Tibial nerve (tissue), 4 donors: ENCODE measurements around the gene OAS2. TPM values are rescaled to one million over a fixed set of nuclear protein-coding genes. Genes with fewer than 3 reads are reported as not detected.

ENCODE experiments used
- DNase-seq, 2 donors: peaks; one replicate each; pipeline ENCODE4 v3.0.0-alpha.2; 2019; ENCODE audit warnings: low spot score in 2 of 2
- H3K27ac ChIP-seq, 4 donors: fragments of 200-600 bp; sonication (generic) in 3 of 4; one replicate each; pipeline ENCODE4 v1.5.1; 2017 to 2019; ENCODE audit warnings: mild to moderate bottlenecking in 1 of 4
- H3K27me3 ChIP-seq, 2 donors: fragments of 200-600 bp; sonication (generic) in 1 of 2; one replicate each; pipeline versions ENCODE4 v1.5.1 to v1.6.0; 2017 to 2019
- H3K36me3 ChIP-seq, 3 donors: fragments of 200-600 bp; sonication (generic); one replicate each; pipeline ENCODE4 v1.5.1; 2018 to 2019
- H3K4me1 ChIP-seq, 4 donors: fragments of 200-600 bp; sonication (generic) in 3 of 4; one replicate each; pipeline ENCODE4 v1.5.1; 2017 to 2019
- H3K4me3 ChIP-seq, 4 donors: fragments of 200-600 bp; sonication (generic) in 3 of 4; one replicate each; pipeline ENCODE4 v1.5.1; 2017 to 2019; ENCODE audit warnings: mild to moderate bottlenecking in 1 of 4, moderate library complexity in 1 of 4
- H3K9me3 ChIP-seq, 4 donors: fragments of 200-600 bp; sonication (generic) in 3 of 4; one replicate each; pipeline ENCODE4 v1.5.1; 2017 to 2019
- EP300 ChIP-seq, 2 donors: sonication (generic); formaldehyde crosslinking; IDR thresholded peaks; one replicate each; pipeline ENCODE4 v1.6.1; 2017; ENCODE audit warnings: antibody characterized with exemption in 2 of 2, mild to moderate bottlenecking in 1 of 2
- POLR2A ChIP-seq, 2 donors: fragments of 450-650 bp; IDR thresholded peaks; one replicate each; pipeline ENCODE4 v1.6.1; 2017; ENCODE audit warnings: antibody characterized with exemption in 2 of 2, mild to moderate bottlenecking in 2 of 2, moderate library complexity in 2 of 2
- WGBS, 2 donors: methylation state at CpG; one replicate each; pipeline ENCODE4 v1.1.5; 2018; 5-methylcytosine and 5-hydroxymethylcytosine counted together
- total RNA-seq, 4 donors: library from RNA; depleted of rRNA; stranded (reverse); fragments of >200 nt; gene quantifications; one replicate each; pipeline ENCODE4 v1.1.0, GENCODE V29; 2016
- TF ChIP-seq, protein P1 (sequence below), 5 experiments: fragments of 200-600 bp in 3 of 5; fragments of 450-650 bp in 2 of 5; sonication (generic) in 3 of 5; IDR thresholded peaks; one replicate each; pipeline ENCODE4 v1.5.1; 2016 to 2019; ENCODE audit warnings: antibody characterized with exemption in 5 of 5, mild to moderate bottlenecking in 3 of 5, moderate library complexity in 2 of 5

Gene OAS2
- total RNA-seq, 4 donors from 2014 or later = 3.1 to 28.4 (median 6.3) TPM

DNA sequence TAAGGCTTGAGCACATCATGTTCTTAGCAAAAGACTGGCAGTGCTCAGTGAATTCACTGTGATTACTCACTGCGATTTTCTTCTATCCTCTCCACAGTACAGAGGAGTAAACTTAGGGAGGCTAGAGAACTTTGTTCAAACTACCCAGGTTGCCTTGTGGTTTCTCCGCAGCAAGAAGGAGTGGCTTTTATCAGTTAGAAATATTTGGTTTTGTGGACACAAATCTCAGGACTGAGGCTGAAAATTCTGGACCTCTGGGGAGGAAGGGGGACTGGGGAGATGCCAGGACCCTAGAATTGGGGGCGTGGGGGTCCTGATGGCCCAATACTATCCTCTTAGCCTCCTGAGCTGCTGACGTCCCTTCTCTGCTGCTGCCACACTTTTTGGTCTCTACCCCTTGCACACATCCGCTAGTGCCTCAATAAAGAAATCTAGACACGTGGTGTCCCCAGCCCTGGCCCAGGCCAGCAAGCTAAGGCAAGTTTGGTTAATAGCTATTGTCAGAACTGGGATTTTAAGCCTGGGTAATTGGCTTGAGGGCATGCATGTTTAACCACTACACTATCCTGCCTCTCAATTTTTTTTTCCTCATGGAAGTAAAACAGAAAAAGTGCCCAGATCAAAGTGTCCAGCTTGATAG, 842 bp downstream of the OAS2 start:
- WGBS, 2 donors = 55 to 64% methylated on average over 6 of the region's 6 CpGs
- Histone ChIP-seq H3K4me3 (peak overlapping the region; percentile 29 to 55 (median 46)), H3K36me3 (no peaks in the 10 kb centered on the region), H3K27ac (peak overlapping the region in 3 of 4 donors; percentile 71 to 84 (median 81)), H3K27me3 (no peaks in the 10 kb centered on the region), H3K4me1 (peaks cover 0 to 24% (median 0%) of the 10 kb centered on the region in 4 donors), H3K9me3 (peaks cover 0 to 11% (median 0%) of the 10 kb centered on the region in 4 donors)
- TF ChIP-seq, protein P1, sequence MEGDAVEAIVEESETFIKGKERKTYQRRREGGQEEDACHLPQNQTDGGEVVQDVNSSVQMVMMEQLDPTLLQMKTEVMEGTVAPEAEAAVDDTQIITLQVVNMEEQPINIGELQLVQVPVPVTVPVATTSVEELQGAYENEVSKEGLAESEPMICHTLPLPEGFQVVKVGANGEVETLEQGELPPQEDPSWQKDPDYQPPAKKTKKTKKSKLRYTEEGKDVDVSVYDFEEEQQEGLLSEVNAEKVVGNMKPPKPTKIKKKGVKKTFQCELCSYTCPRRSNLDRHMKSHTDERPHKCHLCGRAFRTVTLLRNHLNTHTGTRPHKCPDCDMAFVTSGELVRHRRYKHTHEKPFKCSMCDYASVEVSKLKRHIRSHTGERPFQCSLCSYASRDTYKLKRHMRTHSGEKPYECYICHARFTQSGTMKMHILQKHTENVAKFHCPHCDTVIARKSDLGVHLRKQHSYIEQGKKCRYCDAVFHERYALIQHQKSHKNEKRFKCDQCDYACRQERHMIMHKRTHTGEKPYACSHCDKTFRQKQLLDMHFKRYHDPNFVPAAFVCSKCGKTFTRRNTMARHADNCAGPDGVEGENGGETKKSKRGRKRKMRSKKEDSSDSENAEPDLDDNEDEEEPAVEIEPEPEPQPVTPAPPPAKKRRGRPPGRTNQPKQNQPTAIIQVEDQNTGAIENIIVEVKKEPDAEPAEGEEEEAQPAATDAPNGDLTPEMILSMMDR (IDR thresholded peaks at IDR 0.05) = no peak
- TF ChIP-seq EP300 (IDR thresholded peaks at IDR 0.05) (no peak), POLR2A (IDR thresholded peaks at IDR 0.05) (no peak)
- no peak for DNase-seq

DNA sequence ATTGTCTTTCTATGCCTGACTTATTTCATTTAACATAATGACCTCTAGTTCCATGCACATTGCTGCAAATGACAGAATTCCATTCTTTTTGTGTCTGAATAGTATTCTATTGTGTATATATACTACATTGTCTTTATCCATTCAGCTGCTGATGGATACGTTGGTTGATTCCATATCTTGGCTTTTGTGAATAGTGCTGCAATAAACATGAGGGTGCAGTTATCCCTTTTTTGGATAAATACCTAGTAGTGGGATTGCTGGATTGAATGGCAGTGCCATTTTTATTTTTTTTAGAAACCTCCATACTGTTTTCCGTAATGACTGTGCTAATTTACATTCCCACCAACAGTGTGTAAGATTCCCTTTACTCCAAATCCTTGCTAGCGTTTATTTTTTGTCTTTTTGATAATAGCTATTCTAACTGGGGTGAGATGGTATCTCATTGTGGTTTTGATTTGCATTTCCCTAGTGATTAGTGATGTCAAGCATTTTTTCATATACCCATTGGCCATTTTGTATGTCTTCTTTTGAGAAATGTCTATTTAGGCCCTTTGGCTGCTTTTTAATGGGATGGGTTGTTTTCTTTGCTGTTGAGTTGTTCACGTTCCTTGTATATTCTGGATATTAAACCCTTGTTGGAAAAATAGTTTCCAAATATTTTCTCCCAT, 2.3 kb downstream of the OAS2 start:
- TF ChIP-seq EP300 (IDR thresholded peaks at IDR 0.05) (no peak), POLR2A (IDR thresholded peaks at IDR 0.05) (no peak)
- TF ChIP-seq, protein P1 (IDR thresholded peaks at IDR 0.05) = no peak
- 55 to 60% methylated on average over 4 of the region's 4 CpGs for WGBS, 2 donors
- H3K4me3 ChIP-seq = no peak overlapping the region
- no peaks in the 10 kb centered on the region for H3K27me3 ChIP-seq
- peaks cover 0 to 11% (median 0%) of the 10 kb centered on the region in 4 donors for H3K9me3 ChIP-seq
- no peaks in the 10 kb centered on the region for H3K36me3 ChIP-seq
- H3K4me1 ChIP-seq = peaks cover 0 to 24% (median 0%) of the 10 kb centered on the region in 4 donors
- H3K27ac ChIP-seq = no peak overlapping the region
- no peak for DNase-seq

- Histone ChIP-seq H3K27me3 (no peaks in the 10 kb centered on the region), H3K27ac (no peak overlapping the region), H3K36me3 (peaks cover 0 to 21% (median 4%) of the 10 kb centered on the region in 3 donors), H3K4me3 (no peak overlapping the region), H3K9me3 (peaks cover 0 to 11% (median 0%) of the 10 kb centered on the region in 4 donors), H3K4me1 (no peaks in the 10 kb centered on the region)
- WGBS, 2 donors = 93 to 94% methylated on average over 1 of the region's 1 CpG
- TF ChIP-seq, protein P1 (IDR thresholded peaks at IDR 0.05) = no peak
- TF ChIP-seq POLR2A (IDR thresholded peaks at IDR 0.05) (no peak), EP300 (IDR thresholded peaks at IDR 0.05) (no peak)
- no peak for DNase-seq
Observed at GRCh38 chr12:112985642-112986290, 7.4 kb downstream of the OAS2 start.

- Histone ChIP-seq H3K4me3 (no peak overlapping the region), H3K27me3 (no peaks in the 10 kb centered on the region), H3K27ac (no peak overlapping the region), H3K9me3 (peaks cover 0 to 11% (median 0%) of the 10 kb centered on the region in 4 donors), H3K4me1 (no peaks in the 10 kb centered on the region), H3K36me3 (peaks cover 0 to 21% (median 4%) of the 10 kb centered on the region in 3 donors)
- no peak for DNase-seq
- TF ChIP-seq, protein P1 (IDR thresholded peaks at IDR 0.05) = no peak
- TF ChIP-seq EP300 (IDR thresholded peaks at IDR 0.05) = no peak
- TF ChIP-seq POLR2A (IDR thresholded peaks at IDR 0.05) = no peak
- 96 to 100% methylated on average over 2 to 7 of the region's 7 CpGs for WGBS, 2 donors
Observed at GRCh38 chr12:112986291-112986800, 8.0 kb downstream of the OAS2 start.
